ENCODE results near the gene CD19.
"Not testable (repeated sequence)": the region's sequence is repeated elsewhere in the genome, so short reads cannot be mapped to it uniquely, and the experiment has no call there.

CD19 gene

GRCh38 chr16:28931801-28932225 lies at the start of gene CD19:
CD19 (plus strand) TSS chr16:28931971; CDS start chr16:28932001, 30 bp downstream.
- H3K4me3 ChIP-seq (ENCODE audit: low read depth, low read length): no peak within 1 kb of the TSS
- TF ChIP-seq, protein P1, sequence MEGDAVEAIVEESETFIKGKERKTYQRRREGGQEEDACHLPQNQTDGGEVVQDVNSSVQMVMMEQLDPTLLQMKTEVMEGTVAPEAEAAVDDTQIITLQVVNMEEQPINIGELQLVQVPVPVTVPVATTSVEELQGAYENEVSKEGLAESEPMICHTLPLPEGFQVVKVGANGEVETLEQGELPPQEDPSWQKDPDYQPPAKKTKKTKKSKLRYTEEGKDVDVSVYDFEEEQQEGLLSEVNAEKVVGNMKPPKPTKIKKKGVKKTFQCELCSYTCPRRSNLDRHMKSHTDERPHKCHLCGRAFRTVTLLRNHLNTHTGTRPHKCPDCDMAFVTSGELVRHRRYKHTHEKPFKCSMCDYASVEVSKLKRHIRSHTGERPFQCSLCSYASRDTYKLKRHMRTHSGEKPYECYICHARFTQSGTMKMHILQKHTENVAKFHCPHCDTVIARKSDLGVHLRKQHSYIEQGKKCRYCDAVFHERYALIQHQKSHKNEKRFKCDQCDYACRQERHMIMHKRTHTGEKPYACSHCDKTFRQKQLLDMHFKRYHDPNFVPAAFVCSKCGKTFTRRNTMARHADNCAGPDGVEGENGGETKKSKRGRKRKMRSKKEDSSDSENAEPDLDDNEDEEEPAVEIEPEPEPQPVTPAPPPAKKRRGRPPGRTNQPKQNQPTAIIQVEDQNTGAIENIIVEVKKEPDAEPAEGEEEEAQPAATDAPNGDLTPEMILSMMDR (IDR thresholded peaks at IDR 0.05; ENCODE audit: low read depth, low read length): no peak

GRCh38 chr16:28882551-28883160 lies 49.1 kb upstream of the CD19 start:
- TF ChIP-seq, protein P1 (IDR thresholded peaks at IDR 0.05; ENCODE audit: low read depth, low read length): no peak
- no peak overlapping the region for H3K4me3 ChIP-seq (ENCODE audit: low read depth, low read length)

- TF ChIP-seq, protein P1 (IDR thresholded peaks at IDR 0.05; ENCODE audit: low read depth, low read length): no peak
Measured at GRCh38 chr16:28883221-28883996, 48.4 kb upstream of the CD19 start.

DNA sequence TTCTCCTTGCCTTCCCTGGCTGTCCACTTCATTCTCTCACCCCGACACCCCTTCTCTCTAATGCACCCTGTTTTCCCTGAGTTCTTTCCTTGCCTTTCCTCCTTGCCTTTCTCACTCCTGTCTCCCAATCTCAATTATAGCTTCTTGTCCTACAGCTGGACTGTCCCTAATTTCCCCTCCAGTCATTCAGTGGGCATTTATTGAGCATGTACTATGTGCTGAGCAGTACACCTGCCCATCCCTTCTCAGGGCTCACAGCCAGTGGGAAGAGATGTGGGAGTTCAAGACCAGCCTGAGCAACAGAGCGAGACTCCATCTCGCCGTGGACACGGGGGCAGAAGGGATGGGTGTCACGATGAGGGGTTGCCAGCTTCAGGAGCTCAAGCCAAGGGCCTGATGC lies 47.7 kb upstream of the CD19 start:
- TF ChIP-seq, protein P1 (IDR thresholded peaks at IDR 0.05; ENCODE audit: low read depth, low read length): no peak
- H3K4me3 ChIP-seq (ENCODE audit: low read depth, low read length): no peak overlapping the region

More at GRCh38 chr16:28883221-28883996, 48.4 kb upstream of the CD19 start:
- H3K4me3 ChIP-seq (ENCODE audit: low read depth, low read length): no peak overlapping the region

DNA sequence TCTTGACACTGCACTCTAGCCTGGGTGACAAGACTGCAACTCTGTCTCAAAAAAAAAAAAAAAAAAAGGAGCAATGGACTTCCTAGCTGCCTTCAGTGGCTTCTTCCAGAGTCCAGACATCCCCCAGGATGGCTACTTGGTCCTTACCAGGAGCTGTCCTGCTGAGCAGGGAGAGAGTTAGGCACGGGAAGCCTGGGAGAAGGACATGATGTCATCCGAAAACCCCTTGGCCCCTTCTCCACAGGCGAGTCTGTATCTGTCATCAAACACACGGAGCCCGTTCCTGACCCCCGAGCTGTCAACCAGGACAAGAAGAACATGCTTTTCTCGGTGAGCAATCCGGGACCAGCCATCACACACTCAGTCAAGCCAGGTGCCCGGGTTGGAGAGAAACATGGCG lies 44.8 kb upstream of the CD19 start:
- TF ChIP-seq, protein P1 (IDR thresholded peaks at IDR 0.05; ENCODE audit: low read depth, low read length): no peak

GRCh38 chr16:28890355-28890754 lies 41.4 kb upstream of the CD19 start:
- H3K4me3 ChIP-seq (ENCODE audit: low read depth, low read length): not testable (repeated sequence)

More for the DNA sequence above, 44.8 kb upstream of the CD19 start:
- no peak overlapping the region for H3K4me3 ChIP-seq (ENCODE audit: low read depth, low read length)

DNA sequence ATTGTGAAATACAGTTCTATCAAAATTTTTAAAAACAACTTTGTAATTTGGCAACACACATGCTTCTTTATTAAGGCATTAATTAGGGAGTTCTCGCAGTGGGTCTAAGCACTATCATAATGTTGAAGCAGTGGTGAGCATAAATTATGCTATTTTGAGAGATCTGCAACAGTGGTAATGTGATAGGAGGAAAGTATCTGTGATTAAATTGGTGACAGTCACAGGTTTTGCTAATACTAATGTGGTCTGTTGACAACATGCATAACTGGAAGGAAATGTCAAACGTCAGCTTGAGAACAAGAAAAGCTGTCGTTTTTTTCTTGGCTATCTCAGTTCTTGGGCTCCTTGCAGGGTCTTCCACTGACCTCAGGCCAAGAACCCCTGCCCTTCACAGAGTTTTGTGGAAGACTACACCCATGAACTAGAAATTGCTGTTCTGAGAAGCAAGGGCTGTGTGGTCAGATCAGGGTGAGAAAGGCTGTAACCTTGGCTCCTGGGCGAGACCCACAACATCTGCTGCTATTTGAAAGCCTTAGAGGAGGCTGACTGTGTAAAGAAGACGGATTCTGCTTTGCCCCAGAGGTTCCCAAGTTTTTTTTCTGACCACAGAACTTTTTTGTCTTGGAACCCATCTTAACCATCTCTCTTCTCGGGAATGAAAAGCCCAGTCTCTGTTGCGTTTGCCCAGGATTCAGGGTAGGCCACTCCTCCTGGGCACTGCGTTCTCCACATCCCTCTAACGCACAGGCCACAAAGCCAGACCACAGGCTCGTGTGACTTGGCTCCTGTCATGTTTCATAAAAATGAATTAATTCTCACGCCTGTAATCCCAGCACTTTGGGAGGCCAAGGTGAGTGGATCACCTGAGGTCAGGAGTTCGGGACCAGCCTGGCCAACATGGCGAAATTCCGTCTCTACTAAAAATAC lies 39.5 kb upstream of the CD19 start:
- TF ChIP-seq, protein P1 (IDR thresholded peaks at IDR 0.05; ENCODE audit: low read depth, low read length): no peak

More for the DNA sequence above, 39.5 kb upstream of the CD19 start:
- no peak overlapping the region for H3K4me3 ChIP-seq (ENCODE audit: low read depth, low read length)

Measured in WI38 (cell line).